GM23338 (cell line): Measurements from ENCODE around the gene PPP1CC. TPM values are rescaled to one million over a fixed set of nuclear protein-coding genes. Genes with fewer than 3 reads are reported as not detected.
"Not testable (repeated sequence)": the region's sequence is repeated elsewhere in the genome, so short reads cannot be mapped to it uniquely, and the experiment has no call there.

Source experiments
- ATAC-seq: fragments of 200-7000 bp; cut with Tn5 transposase; 3 replicates; pipeline ENCODE4 v1.9.1; 2020
- DNase-seq: peaks from one replicate; pipeline ENCODE4 v3.0.0-alpha.2; 2015; ENCODE audit warnings: low spot score
- H2AFZ ChIP-seq: fragments of 200-600 bp; sonication (generic); 2 replicates; pipeline ENCODE4 v1.8.0; 2016; ENCODE audit warnings: antibody characterized with exemption, mild to moderate bottlenecking, moderate library complexity
- H3F3A ChIP-seq: fragments of 200-600 bp; sonication (generic); replicated peaks from 2 replicates; pipeline ENCODE4 v1.8.0; 2017; ENCODE audit warnings: antibody characterized with exemption, mixed run types, low read depth
- H3K27ac ChIP-seq: fragments of 200-600 bp; sonication (generic); 2 replicates; pipeline ENCODE4 v1.6.1; 2016; ENCODE audit warnings: low read depth
- H3K27me3 ChIP-seq: fragments of 200-600 bp; sonication (generic); 2 replicates; pipeline ENCODE4 v1.8.0; 2016; ENCODE audit warnings: mild to moderate bottlenecking, mixed run types, moderate library complexity; ENCODE audit not compliant: insufficient read depth
- H3K36me3 ChIP-seq: fragments of 200-600 bp; sonication (generic); 2 replicates; pipeline ENCODE4 v1.8.0; 2016; ENCODE audit warnings: mild to moderate bottlenecking; ENCODE audit not compliant: insufficient read depth
- H3K4me1 ChIP-seq: fragments of 200-600 bp; sonication (generic); 2 replicates; pipeline ENCODE4 v1.8.0; 2016; ENCODE audit warnings: mild to moderate bottlenecking, moderate library complexity; ENCODE audit not compliant: insufficient read depth
- H3K4me2 ChIP-seq: fragments of 200-600 bp; sonication (generic); 2 replicates; pipeline ENCODE4 v1.7.1; 2017; ENCODE audit warnings: mixed run types
- H3K4me3 ChIP-seq: fragments of 200-600 bp; sonication (generic); 2 replicates; pipeline ENCODE4 v1.6.1; 2016; ENCODE audit warnings: mixed run types
- H3K79me2 ChIP-seq: fragments of 200-600 bp; sonication (generic); replicated peaks from 2 replicates; pipeline ENCODE4 v1.8.0; 2017; ENCODE audit warnings: mild to moderate bottlenecking; ENCODE audit not compliant: insufficient read depth
- H3K9me2 ChIP-seq: fragments of 200-600 bp; sonication (generic); 2 replicates; pipeline ENCODE4 v1.8.0; 2017; ENCODE audit not compliant: insufficient read depth
- H4K20me1 ChIP-seq: fragments of 200-600 bp; sonication (generic); replicated peaks from 2 replicates; pipeline ENCODE4 v1.8.0; 2017; ENCODE audit warnings: mild to moderate bottlenecking; ENCODE audit not compliant: insufficient read depth
- H3K27ac Mint-ChIP-seq: 2 replicates; pipeline ENCODE4 v1.8.0; 2020; ENCODE audit warnings: inconsistent platforms, mild to moderate bottlenecking, moderate library complexity, mixed read lengths
- H3K27me3 Mint-ChIP-seq: 3 replicates; pipeline ENCODE4 v1.8.0; 2022; ENCODE audit warnings: low read depth, mild to moderate bottlenecking, moderate library complexity, mixed read lengths, inconsistent platforms; ENCODE audit not compliant: insufficient read depth, poor library complexity
- H3K36me3 Mint-ChIP-seq: 3 replicates; pipeline ENCODE4 v1.8.0; 2021; ENCODE audit warnings: low read depth, mild to moderate bottlenecking, inconsistent platforms, moderate library complexity, mixed read lengths
- H3K4me1 Mint-ChIP-seq: 3 replicates; pipeline ENCODE4 v1.8.0; 2020; ENCODE audit warnings: mild to moderate bottlenecking, inconsistent platforms, mixed read lengths
- H3K4me3 Mint-ChIP-seq: 3 replicates; pipeline ENCODE4 v1.8.0; 2021; ENCODE audit warnings: moderate library complexity, mild to moderate bottlenecking, inconsistent platforms, mixed read lengths
- H3K9me3 Mint-ChIP-seq: 3 replicates; pipeline ENCODE4 v1.8.0; 2020; ENCODE audit warnings: moderate library complexity, mild to moderate bottlenecking, inconsistent platforms, mixed read lengths
- EZH2 ChIP-seq: fragments of 200-600 bp; sonication (generic); IDR thresholded peaks from one replicate; pipeline ENCODE4 v1.8.0; 2017; ENCODE audit warnings: antibody characterized with exemption, mild to moderate bottlenecking, low read depth; ENCODE audit not compliant: unreplicated experiment
- NANOG ChIP-seq: IDR thresholded peaks from 2 replicates; pipeline ENCODE4 v1.6.1; 2016; ENCODE audit warnings: antibody characterized with exemption, borderline replicate concordance
- REST ChIP-seq: IDR thresholded peaks from one replicate; pipeline ENCODE4 v1.6.1; 2018; ENCODE audit warnings: antibody characterized with exemption; ENCODE audit not compliant: unreplicated experiment
- STAT1 ChIP-seq: IDR thresholded peaks from one replicate; pipeline ENCODE4 v1.6.1; 2016; ENCODE audit warnings: antibody characterized with exemption; ENCODE audit not compliant: unreplicated experiment
- ZNF114 ChIP-seq: fragments of 250-450 bp; sonication (Bioruptor Pico); IDR thresholded peaks from 2 replicates; pipeline ENCODE4 v1.5.0; 2020; ENCODE audit warnings: mild to moderate bottlenecking, moderate library complexity
- polyA plus RNA-seq: library from polyadenylated mRNA; unstranded; fragments of >200 nt; fragmentation: Nextera tagmentation; extraction: Ambion mirVana; gene quantifications from 2 replicates; pipeline ENCODE4 v1.2.1, GENCODE V29; 2016
- total RNA-seq: library from RNA; depleted of rRNA; stranded (reverse); fragments of >200 nt; shearing (Covaris generic); gene quantifications from 2 replicates; pipeline ENCODE4 v1.2.3, GENCODE V29; 2014
- TF ChIP-seq, protein P1 (sequence below): fragments of 250-450 bp; sonication (Bioruptor Pico); IDR thresholded peaks from 2 replicates; pipeline ENCODE4 v1.5.0; 2020; ENCODE audit warnings: mild to moderate bottlenecking, moderate library complexity

The PPP1CC gene
- total and polyA plus RNA-seq, 2 experiments from 2014 or later: 276 to 501 TPM

DNA sequence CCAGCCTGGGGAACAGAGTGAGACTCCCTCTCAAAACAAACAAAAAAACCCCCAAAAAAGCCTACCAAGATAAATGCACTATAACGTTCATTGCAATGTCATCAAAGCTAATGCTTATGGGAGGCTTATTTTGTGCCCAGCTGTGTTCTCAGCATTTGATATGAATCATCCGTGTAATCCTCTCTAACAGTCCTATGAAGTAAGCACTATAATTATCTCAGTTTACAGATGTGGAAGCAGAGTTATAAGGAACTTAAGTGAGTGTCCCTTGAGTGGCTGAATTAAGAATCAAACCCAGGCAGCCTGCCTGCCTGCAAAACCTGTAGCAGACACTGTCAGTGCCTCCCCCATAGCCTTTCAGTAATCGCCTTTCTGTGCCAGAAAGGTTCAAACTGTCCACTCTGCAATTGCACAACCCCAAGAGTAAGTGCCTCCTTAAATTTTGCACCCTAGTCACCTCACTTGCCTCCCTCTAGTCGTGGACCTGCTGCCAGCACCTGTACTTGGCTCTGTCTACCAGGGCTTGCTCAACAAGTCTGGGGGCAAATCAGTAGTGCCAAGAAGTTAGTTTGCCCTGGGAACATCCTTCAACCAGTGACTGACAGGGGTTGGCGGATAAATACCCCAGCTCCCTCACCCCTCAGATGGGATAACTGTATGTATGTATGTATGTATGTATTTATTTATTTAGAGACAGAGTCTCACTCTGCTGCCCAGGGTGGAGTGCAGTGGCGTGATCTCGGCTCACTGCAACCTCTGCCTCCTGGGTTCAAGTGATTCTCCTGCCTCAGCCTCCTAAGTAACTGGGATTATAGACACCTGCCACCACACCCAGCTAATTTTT, 23.8 kb upstream of the PPP1CC start (continued):
- TF ChIP-seq, protein P1, sequence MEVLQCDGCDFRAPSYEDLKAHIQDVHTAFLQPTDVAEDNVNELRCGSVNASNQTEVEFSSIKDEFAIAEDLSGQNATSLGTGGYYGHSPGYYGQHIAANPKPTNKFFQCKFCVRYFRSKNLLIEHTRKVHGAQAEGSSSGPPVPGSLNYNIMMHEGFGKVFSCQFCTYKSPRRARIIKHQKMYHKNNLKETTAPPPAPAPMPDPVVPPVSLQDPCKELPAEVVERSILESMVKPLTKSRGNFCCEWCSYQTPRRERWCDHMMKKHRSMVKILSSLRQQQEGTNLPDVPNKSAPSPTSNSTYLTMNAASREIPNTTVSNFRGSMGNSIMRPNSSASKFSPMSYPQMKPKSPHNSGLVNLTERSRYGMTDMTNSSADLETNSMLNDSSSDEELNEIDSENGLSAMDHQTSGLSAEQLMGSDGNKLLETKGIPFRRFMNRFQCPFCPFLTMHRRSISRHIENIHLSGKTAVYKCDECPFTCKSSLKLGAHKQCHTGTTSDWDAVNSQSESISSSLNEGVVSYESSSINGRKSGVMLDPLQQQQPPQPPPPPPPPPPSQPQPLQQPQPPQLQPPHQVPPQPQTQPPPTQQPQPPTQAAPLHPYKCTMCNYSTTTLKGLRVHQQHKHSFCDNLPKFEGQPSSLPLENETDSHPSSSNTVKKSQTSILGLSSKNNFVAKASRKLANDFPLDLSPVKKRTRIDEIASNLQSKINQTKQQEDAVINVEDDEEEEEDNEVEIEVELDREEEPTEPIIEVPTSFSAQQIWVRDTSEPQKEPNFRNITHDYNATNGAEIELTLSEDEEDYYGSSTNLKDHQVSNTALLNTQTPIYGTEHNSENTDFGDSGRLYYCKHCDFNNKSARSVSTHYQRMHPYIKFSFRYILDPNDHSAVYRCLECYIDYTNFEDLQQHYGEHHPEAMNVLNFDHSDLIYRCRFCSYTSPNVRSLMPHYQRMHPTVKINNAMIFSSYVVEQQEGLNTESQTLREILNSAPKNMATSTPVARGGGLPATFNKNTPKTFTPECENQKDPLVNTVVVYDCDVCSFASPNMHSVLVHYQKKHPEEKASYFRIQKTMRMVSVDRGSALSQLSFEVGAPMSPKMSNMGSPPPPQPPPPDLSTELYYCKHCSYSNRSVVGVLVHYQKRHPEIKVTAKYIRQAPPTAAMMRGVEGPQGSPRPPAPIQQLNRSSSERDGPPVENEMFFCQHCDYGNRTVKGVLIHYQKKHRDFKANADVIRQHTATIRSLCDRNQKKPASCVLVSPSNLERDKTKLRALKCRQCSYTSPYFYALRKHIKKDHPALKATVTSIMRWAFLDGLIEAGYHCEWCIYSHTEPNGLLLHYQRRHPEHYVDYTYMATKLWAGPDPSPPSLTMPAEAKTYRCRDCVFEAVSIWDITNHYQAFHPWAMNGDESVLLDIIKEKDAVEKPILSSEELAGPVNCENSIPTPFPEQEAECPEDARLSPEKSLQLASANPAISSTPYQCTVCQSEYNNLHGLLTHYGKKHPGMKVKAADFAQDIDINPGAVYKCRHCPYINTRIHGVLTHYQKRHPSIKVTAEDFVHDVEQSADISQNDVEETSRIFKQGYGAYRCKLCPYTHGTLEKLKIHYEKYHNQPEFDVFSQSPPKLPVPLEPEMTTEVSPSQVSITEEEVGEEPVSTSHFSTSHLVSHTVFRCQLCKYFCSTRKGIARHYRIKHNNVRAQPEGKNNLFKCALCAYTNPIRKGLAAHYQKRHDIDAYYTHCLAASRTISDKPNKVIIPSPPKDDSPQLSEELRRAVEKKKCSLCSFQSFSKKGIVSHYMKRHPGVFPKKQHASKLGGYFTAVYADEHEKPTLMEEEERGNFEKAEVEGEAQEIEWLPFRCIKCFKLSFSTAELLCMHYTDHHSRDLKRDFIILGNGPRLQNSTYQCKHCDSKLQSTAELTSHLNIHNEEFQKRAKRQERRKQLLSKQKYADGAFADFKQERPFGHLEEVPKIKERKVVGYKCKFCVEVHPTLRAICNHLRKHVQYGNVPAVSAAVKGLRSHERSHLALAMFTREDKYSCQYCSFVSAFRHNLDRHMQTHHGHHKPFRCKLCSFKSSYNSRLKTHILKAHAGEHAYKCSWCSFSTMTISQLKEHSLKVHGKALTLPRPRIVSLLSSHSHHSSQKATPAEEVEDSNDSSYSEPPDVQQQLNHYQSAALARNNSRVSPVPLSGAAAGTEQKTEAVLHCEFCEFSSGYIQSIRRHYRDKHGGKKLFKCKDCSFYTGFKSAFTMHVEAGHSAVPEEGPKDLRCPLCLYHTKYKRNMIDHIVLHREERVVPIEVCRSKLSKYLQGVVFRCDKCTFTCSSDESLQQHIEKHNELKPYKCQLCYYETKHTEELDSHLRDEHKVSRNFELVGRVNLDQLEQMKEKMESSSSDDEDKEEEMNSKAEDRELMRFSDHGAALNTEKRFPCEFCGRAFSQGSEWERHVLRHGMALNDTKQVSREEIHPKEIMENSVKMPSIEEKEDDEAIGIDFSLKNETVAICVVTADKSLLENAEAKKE (CRISPR knock-in tag): no peak
- no peak for TF ChIP-seq ZNF114
- no peak for TF ChIP-seq NANOG

DNA sequence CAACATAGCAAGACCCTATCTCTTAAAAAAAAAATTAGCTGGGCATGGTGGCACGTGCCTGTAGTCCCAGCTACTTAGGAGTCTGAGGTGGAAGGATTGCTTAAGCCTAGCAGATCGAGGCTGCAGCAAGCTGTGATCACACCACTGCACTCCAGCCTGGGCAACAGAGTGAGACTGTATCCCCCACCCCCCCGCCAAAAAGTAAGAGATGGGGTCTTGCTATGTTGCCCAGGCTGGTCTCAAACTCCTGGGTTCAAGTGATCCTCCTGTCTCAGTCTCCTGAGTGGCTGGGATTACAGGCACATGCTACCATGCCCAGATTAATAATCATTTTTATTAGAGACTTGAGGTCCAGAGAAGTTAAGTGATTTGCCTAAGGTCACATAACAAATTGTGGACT, 22.9 kb upstream of the PPP1CC start:
- H3K79me2 ChIP-seq, H3K9me2 ChIP-seq, H3K36me3 Mint-ChIP-seq, H3K27me3 Mint-ChIP-seq, H4K20me1 ChIP-seq, H3F3A ChIP-seq, H2AFZ ChIP-seq, H3K27ac Mint-ChIP-seq, H3K4me3 Mint-ChIP-seq, H3K4me1 ChIP-seq, H3K36me3 ChIP-seq, H3K9me3 Mint-ChIP-seq, ATAC-seq, H3K27me3 ChIP-seq, H3K4me3 ChIP-seq, H3K4me1 Mint-ChIP-seq, DNase-seq, H3K4me2 ChIP-seq, H3K27ac ChIP-seq: not testable (repeated sequence)

- no peak for DNase-seq
- Mint-ChIP-seq H3K4me1 (no peaks in the 10 kb centered on the region), H3K27ac (no peak overlapping the region), H3K27me3 (peaks cover 4% of the 10 kb centered on the region), H3K4me3 (no peak overlapping the region), H3K36me3 (no peaks in the 10 kb centered on the region), H3K9me3 (no peaks in the 10 kb centered on the region; the same call in 2 of the 3 replicates)
- Histone ChIP-seq H3K79me2 (no peaks in the 10 kb centered on the region), H3K36me3 (no peaks in the 10 kb centered on the region), H3K4me2 (no peak overlapping the region), H3K4me3 (no peak overlapping the region), H3K9me2 (no peaks in the 10 kb centered on the region), H3K27me3 (no peaks in the 10 kb centered on the region), H3K4me1 (no peaks in the 10 kb centered on the region), H3F3A (no peaks in the 10 kb centered on the region), H2AFZ (no peak overlapping the region), H4K20me1 (no peaks in the 10 kb centered on the region), H3K27ac (no peak overlapping the region)
- no peak for ATAC-seq
- no peak for TF ChIP-seq REST
- TF ChIP-seq EZH2: no peak
- TF ChIP-seq STAT1: no peak
These were observed 22.4 kb upstream of the PPP1CC start for GRCh38 chr12:110765111-110765510.
